Hippocampal formation (tissue), 2 donors: Measurements from ENCODE around the gene EFL1.
A peak's percentile ranks its signal among the peaks of the same experiment; 100 is the strongest.

ENCODE experiments used
- DNase-seq, 2 donors: peaks; one replicate each; lab custom pipeline; 2025; lab: John Stamatoyannopoulos, UW

EFL1 gene

GRCh38 chr15:82124331-82125263, 137.9 kb downstream of the EFL1 start:
- no peak for DNase-seq

DNA sequence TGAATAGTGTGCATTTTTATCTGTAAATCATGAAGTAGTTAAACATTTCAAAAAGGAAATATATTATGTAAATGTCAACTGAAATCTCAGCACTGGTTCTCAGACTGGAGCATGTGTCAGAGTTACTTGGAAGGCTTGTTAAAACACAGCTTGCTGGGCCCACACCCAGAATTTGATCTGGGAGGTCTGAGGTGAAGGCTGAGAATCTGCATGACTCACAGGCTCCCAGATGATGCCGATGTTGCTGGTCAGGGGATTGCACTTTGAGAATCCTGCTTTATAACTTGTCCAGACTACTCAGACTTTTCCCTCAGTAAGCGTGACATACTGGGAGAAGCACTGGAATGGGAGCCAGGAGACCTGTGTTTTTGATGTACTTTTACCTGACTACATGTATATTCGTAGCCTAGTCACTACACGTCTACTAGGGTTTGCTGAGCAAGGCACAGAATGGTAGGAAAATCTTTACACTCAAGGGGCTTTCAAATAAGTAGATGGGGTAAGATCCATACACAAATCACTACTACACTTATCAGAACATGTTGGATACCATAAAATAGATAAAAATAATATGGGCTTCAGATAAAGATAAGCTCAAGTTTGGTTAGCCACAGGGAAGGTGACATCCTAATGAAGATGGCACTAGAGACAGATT, 139.7 kb downstream of the EFL1 start:
- DNase-seq = no peak

DNA sequence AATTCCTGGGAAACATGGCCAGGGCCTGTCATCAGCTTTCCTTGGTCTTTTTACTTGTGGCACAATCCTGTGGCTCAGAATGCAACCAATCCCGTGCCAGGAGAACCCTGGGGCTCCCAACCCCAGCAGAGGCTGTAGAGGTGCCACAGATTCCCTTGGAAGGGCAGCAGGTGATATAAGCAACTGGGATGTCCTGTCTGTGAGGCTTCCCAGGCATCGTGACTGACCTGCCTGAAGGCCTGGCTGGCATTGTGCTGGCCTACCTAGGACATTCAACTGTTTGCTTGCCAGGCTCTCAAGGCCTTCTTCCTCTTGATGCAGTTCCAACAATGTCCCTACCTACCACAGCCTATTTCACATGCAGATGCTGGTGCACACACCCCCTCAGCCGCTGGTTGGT, 144.5 kb downstream of the EFL1 start:
- no peak for DNase-seq

GRCh38 chr15:82117296-82117695, 145.2 kb downstream of the EFL1 start:
- no peak for DNase-seq

DNA sequence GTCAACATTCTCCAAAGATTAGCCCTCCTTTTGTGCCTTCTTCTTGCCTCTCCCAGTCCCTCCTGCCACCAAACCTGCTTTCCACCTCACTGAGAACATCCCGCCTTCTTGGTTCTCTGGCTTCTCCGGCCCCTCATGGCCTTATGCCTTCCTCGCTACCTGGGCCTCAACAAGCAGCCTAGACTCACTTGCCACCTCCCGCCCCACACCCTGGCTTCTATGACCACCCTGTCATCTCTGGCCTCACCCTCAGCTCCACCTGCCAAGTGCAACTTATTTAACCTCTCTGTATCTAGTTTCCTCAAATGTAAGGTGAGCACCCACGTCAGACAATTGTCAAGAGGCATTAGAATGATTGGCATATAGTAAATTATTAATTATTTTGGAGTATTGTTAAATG, 147.9 kb downstream of the EFL1 start:
- no peak for DNase-seq

DNA sequence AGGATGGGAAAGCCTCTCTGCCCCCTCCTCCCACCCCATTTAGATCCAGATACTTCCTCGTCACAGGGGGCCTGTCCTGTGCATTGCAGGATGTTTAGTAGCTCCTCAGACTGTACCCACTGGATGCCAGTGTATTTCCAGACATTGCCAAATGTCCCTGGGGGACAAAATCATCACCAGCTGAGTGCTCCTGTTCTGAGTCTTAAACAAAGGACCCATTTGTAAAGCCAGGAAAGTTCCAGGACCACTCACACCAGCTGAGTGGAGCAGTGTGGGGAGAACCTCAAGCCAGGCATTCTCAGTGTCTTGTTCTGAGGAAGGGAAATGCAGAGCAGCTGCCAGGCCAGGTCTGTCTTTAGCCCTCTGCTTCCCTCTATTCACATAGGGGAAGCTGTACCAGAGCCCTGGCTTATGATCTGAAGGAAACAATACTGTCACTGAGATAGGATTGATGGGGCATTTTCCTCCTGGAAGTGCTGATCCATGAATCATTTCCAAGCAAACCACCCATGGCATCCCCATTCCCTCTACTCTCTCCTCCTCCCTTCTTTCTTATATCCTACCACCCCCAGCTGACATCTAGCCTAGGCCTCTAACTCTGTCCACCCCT, 149.3 kb downstream of the EFL1 start:
- DNase-seq = no peak

DNA sequence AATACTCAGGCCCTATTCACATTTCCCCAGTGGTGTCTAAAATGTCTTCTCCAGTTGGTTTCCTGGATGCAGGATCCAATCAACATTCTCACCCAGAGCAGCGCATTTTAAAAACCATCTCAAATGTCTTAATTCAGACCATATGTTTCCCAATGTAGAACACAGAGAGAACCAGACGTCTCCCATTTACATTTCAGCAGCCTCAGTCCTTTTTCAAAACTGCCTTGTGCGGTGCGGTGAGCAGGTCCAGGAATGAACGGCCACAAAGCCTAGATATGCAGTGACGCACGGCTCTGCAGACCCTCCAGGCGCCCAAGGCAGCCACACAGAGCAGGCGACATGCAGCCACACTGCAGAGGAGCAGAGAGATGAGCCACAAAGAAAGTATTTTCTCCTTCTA, 150.6 kb downstream of the EFL1 start:
- DNase-seq = no peak

- no peak for DNase-seq
Observed at GRCh38 chr15:82110144-82110543, 152.4 kb downstream of the EFL1 start.

GRCh38 chr15:82108489-82109078, 153.9 kb downstream of the EFL1 start:
- peak in 1 of 2 donors; percentile 3 for DNase-seq

GRCh38 chr15:82106679-82107078, 155.9 kb downstream of the EFL1 start:
- no peak for DNase-seq

- DNase-seq = no peak
Observed at GRCh38 chr15:82105451-82106215, 156.9 kb downstream of the EFL1 start.

DNA sequence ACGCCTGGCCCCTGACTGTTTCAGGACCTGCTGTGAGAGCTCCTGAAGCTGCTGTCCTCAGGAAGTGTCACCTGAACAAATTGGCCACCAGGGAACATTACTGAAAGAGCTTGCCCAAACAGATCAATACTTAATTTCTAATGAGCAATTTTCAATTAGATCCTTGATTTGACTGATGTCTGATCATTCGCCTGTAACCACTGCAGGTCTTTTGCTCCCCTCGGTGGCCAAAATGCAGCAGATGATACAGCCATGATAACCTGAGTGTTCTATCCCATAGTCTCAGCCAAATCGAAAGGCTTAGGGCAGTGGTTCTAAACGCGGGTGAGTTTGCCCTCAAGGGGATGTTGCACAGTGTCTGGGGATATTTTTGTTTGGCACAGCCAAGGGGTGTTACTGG, 159.1 kb downstream of the EFL1 start:
- no peak for DNase-seq

- no peak for DNase-seq
Observed at GRCh38 chr15:82100111-82100929, 162.2 kb downstream of the EFL1 start.

GRCh38 chr15:82098674-82099073, 163.9 kb downstream of the EFL1 start:
- no peak for DNase-seq

DNA sequence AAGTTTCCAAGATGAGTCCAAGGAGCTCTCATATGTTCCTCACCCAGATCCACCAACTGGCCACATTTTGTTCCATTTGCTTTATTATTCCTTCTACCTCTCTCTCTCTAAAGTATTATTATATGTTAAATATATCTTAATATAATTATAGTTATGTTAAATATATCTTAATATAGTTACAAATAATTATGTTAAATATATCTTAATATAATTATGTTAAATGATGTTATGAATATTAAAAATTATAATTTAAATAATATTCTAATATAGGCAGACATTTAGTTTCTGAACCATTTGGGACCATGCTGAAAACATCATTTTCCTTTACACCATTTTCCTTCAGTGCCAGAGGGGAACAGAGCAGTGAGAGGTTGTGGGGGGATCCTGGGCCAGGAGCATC, 166.7 kb downstream of the EFL1 start:
- no peak for DNase-seq

- DNase-seq = no peak
Observed at GRCh38 chr15:82093774-82094211, 168.7 kb downstream of the EFL1 start.

DNA sequence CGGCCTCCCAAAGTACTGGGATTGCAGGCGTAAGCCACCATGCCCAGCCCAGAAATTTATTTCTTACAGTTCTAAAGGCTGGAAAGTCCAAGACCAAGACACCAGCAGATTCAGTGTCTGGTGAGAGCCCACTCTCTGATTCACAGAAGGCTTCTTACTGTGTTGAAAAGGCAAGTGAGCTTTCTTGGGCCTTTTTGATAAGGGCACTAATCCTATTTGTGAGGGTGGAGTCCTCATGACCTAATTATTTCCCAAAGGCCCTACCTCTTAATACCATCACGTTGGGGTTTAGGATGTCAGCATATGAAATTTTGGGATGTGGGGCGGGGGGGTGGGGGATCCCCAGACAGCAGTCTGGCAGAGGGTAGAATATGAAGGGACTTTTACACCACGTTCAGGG, 169.2 kb downstream of the EFL1 start:
- no peak for DNase-seq

DNA sequence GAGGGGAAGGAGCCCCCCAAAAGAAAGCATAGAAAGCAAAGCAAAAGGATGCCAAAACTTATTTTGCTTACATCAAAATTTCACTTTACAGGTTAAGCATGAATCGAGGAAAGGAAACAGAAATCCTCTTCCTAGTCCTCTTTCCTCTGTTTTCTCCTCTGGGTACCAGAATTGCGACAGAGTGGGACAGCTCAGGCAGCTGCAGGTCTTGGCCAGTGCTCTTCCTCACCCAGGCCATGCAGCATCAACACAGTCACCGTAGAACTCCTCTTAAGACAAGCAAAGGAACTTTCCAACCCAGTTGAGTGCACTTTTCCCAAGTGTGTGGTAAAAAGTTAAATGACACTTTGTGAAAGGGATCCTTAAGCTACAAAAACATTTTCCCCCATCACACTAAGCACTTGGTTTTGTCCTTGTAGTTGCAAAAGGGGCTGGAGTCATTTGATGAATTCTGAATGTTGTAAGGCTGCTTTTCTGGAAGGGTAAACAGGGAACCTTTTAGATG, 170.8 kb downstream of the EFL1 start:
- DNase-seq = no peak

DNA sequence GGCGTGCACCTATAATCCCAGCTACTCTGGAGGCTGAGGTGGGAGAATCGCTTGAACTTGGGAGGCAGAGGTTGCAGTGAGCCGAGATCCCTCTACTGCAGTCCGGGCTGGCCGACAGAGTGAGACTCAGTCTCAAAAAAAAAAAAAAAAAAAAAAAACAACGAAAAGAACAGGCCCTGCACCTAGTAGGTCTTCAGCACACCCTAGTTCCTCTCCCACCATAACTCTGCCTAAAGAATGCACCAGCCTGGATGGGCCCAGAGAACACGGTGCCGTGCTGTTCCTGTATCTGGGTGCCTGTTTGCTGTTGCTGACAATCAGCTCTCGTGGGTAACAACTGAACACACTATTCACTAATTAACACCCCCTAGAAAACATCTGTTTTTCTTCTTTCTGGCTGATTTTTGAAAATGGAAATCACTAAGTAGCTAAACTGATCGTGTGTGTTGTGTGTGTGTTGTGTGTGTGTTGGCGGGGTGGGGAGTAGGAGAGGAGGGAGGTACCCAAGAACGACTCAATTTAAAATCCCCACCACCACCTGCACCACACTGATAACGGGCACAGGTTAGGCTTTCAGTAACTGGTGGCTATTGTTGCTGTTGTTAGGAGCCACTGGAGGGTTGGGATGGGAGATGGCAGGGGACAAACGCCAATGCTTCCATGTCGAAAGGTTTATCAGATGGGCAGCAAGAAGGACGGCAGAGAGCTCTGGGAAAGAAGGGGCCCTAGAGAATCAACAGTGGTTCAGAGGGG, 176.1 kb downstream of the EFL1 start:
- DNase-seq = no peak
